A673 (cell line): ENCODE results near the gene GAS6. TPM values are rescaled to one million over a fixed set of nuclear protein-coding genes. Genes with fewer than 3 reads are reported as not detected.

ENCODE experiments used
- BruUV-seq: library from RNA; stranded (reverse); fragments of 400-500 nt; replicated peaks from 2 replicates; lab custom pipeline; 2021; lab: Mats Ljungman, UMichigan
- CTCF ChIA-PET: fragments of 300-600 bp; sonication (Branson Sonifier 250); formaldehyde crosslinking; loops from one replicate; lab custom pipeline; 2022; ENCODE audit warnings: antibody characterized with exemption; lab: Charles Lee
- POLR2A ChIA-PET: fragments of 300-600 bp; sonication (Branson Sonifier 250); formaldehyde crosslinking; loops from one replicate; lab custom pipeline; 2022; ENCODE audit warnings: antibody characterized with exemption; ENCODE audit not compliant: low non-redundant PET; lab: Charles Lee
- DNase-seq: peaks from one replicate; pipeline ENCODE4 v3.0.0-alpha.2; 2015; ENCODE audit warnings: low spot score
- H3K27ac ChIP-seq: fragments of 200-600 bp; sonication (generic); 2 replicates; pipeline ENCODE4 v1.5.1; 2016; ENCODE audit warnings: mixed run types, low read depth, mild to moderate bottlenecking, mixed read lengths, antibody characterized with exemption, low read length; ENCODE audit not compliant: poor library complexity, severe bottlenecking
- H3K27me3 ChIP-seq: fragments of 200-600 bp; sonication (generic); replicated peaks from 2 replicates; pipeline ENCODE4 v1.6.1; 2017; ENCODE audit warnings: mixed run types, low read depth, mild to moderate bottlenecking, mixed read lengths, antibody characterized with exemption, low read length; ENCODE audit not compliant: insufficient read depth, poor library complexity
- H3K36me3 ChIP-seq: fragments of 200-600 bp; sonication (generic); 2 replicates; pipeline ENCODE4 v1.6.1; 2016; ENCODE audit warnings: mixed run types, mild to moderate bottlenecking, mixed read lengths, antibody characterized with exemption, low read length; ENCODE audit not compliant: insufficient read depth, poor library complexity, severe bottlenecking
- H3K4me1 ChIP-seq: fragments of 200-600 bp; sonication (generic); 2 replicates; pipeline ENCODE4 v1.6.1; 2017; ENCODE audit warnings: mixed run types, mild to moderate bottlenecking, mixed read lengths, antibody characterized with exemption, low read length; ENCODE audit not compliant: insufficient read depth, poor library complexity, severe bottlenecking
- H3K4me3 ChIP-seq: fragments of 200-600 bp; sonication (generic); 2 replicates; pipeline ENCODE4 v1.5.1; 2016; ENCODE audit warnings: low read depth, mixed run types, mild to moderate bottlenecking, mixed read lengths, low read length; ENCODE audit not compliant: poor library complexity, severe bottlenecking
- H3K9me3 ChIP-seq: fragments of 200-600 bp; sonication (generic); 2 replicates; pipeline ENCODE4 v1.6.1; 2016; ENCODE audit warnings: mixed run types, low read depth, mild to moderate bottlenecking, mixed read lengths, antibody characterized with exemption, low read length; ENCODE audit not compliant: poor library complexity, severe bottlenecking
- CTCF ChIP-seq: fragments of 300-800, 200-600 bp; sonication (generic); conservative IDR thresholded peaks from 2 replicates; pipeline ENCODE4 v1.5.1; 2017; ENCODE audit warnings: low read depth, mild to moderate bottlenecking, antibody characterized with exemption, low read length, moderate library complexity, mixed read lengths
- EZH2 ChIP-seq: fragments of 200-600 bp; sonication (generic); IDR thresholded peaks from 2 replicates; pipeline ENCODE4 v1.6.1; 2017; ENCODE audit warnings: borderline replicate concordance, low read depth, mild to moderate bottlenecking, mixed read lengths, antibody characterized with exemption, low read length; ENCODE audit not compliant: poor library complexity, severe bottlenecking
- intact Hi-C: fragments of 100-400 bp; cut with micrococcal nuclease; formaldehyde crosslinking; loops from one replicate; pipeline ENCODE4 v1.10.0; 2022; ENCODE audit not compliant: unreplicated experiment
- total RNA-seq: library from RNA; stranded (reverse); gene quantifications from 2 replicates; pipeline ENCODE4 v1.2.3, GENCODE V29; 2021

Gene GAS6
- total RNA-seq, 1 experiment from 2014 or later: 0.67 TPM

- no TSS peak for BruUV-seq
- Histone ChIP-seq H3K9me3 (no peaks in the 10 kb centered on the region), H3K27me3 (no peaks in the 10 kb centered on the region), H3K36me3 (no peaks in the 10 kb centered on the region), H3K4me1 (no peaks in the 10 kb centered on the region), H3K4me3 (no peak overlapping the region), H3K27ac (no peak overlapping the region)
- POLR2A ChIA-PET: no interaction called here
- DNase-seq: no peak
- CTCF ChIA-PET: no interaction called here
- TF ChIP-seq EZH2 (no peak), CTCF (no peak)
- intact Hi-C loops: no loop called here
Observed at GRCh38 chr13:113851826-113852535, 11.9 kb downstream of the GAS6 start.

- H3K36me3 ChIP-seq: no peaks in the 10 kb centered on the region
- no peak overlapping the region for H3K27ac ChIP-seq
- CTCF ChIA-PET: no interaction called here
- TF ChIP-seq EZH2 (no peak), CTCF (no peak)
- no TSS peak for BruUV-seq
- intact Hi-C loops: no loop called here
- POLR2A ChIA-PET: no interaction called here
- H3K4me3 ChIP-seq: no peak overlapping the region
- no peaks in the 10 kb centered on the region for H3K4me1 ChIP-seq
- no peaks in the 10 kb centered on the region for H3K27me3 ChIP-seq
- no peak for DNase-seq
- no peaks in the 10 kb centered on the region for H3K9me3 ChIP-seq
Observed at GRCh38 chr13:113851480-113851803, 12.4 kb downstream of the GAS6 start.

GRCh38 chr13:113850722-113851479 is 13.0 kb downstream of the GAS6 start:
- H3K27ac ChIP-seq: no peak overlapping the region
- no peak for DNase-seq
- no peaks in the 10 kb centered on the region for H3K27me3 ChIP-seq
- no peaks in the 10 kb centered on the region for H3K9me3 ChIP-seq
- POLR2A ChIA-PET: no interaction called here
- no peaks in the 10 kb centered on the region for H3K36me3 ChIP-seq
- no peaks in the 10 kb centered on the region for H3K4me1 ChIP-seq
- H3K4me3 ChIP-seq: no peak overlapping the region
- intact Hi-C loops: no loop called here
- no TSS peak for BruUV-seq
- TF ChIP-seq CTCF (no peak), EZH2 (no peak)
- CTCF ChIA-PET: no interaction called here
